ENCODE measurements around the gene STX17. TPM values are rescaled to one million over a fixed set of nuclear protein-coding genes. Genes with fewer than 3 reads are reported as not detected.

Gene STX17
- total RNA-seq, 1 donor from 2014 or later = 22.1 TPM

- peaks cover 16% of the 10 kb centered on the region for H3K4me1 Mint-ChIP-seq (ENCODE audit: low read depth)
- H3K27ac Mint-ChIP-seq = no peak overlapping the region
- DNase-seq (ENCODE audit: low spot score) = no peak
- intact Hi-C loops (cut with micrococcal nuclease) = no loop called here
- H3K4me3 Mint-ChIP-seq = no peak overlapping the region
- no peaks in the 10 kb centered on the region for H3K27me3 Mint-ChIP-seq (ENCODE audit: insufficient read depth)
- peaks cover 44% of the 10 kb centered on the region for H3K36me3 Mint-ChIP-seq (ENCODE audit: low read depth)
- peaks cover 3% of the 10 kb centered on the region for H3K9me3 Mint-ChIP-seq
Measured at GRCh38 chr9:99918134-99918533, 11.7 kb downstream of the STX17 start.

GRCh38 chr9:99919930-99920329, 13.5 kb downstream of the STX17 start:
- DNase-seq (ENCODE audit: low spot score) = no peak
- H3K27ac Mint-ChIP-seq = no peak overlapping the region
- peaks cover 22% of the 10 kb centered on the region for H3K4me1 Mint-ChIP-seq (ENCODE audit: low read depth)
- H3K4me3 Mint-ChIP-seq = no peak overlapping the region
- H3K9me3 Mint-ChIP-seq = peaks cover 7% of the 10 kb centered on the region
- H3K36me3 Mint-ChIP-seq (ENCODE audit: low read depth) = peaks cover 55% of the 10 kb centered on the region
- intact Hi-C loops (cut with micrococcal nuclease) = no loop called here
- H3K27me3 Mint-ChIP-seq (ENCODE audit: insufficient read depth) = no peaks in the 10 kb centered on the region

- intact Hi-C loops (cut with micrococcal nuclease) = no loop called here
Measured at GRCh38 chr9:99921875-99922710, 15.6 kb downstream of the STX17 start.

GRCh38 chr9:99922711-99923030, 16.2 kb downstream of the STX17 start:
- Mint-ChIP-seq H3K27me3 (ENCODE audit: insufficient read depth) (no peaks in the 10 kb centered on the region), H3K36me3 (ENCODE audit: low read depth) (peaks cover 59% of the 10 kb centered on the region), H3K27ac (no peak overlapping the region), H3K4me1 (ENCODE audit: low read depth) (peaks cover 22% of the 10 kb centered on the region), H3K9me3 (peaks cover 19% of the 10 kb centered on the region), H3K4me3 (no peak overlapping the region)
- DNase-seq (ENCODE audit: low spot score) = no peak
- intact Hi-C loops (cut with micrococcal nuclease) = no loop called here

More at GRCh38 chr9:99921875-99922710, 15.6 kb downstream of the STX17 start:
- H3K27me3 Mint-ChIP-seq (ENCODE audit: insufficient read depth) = no peaks in the 10 kb centered on the region
- H3K9me3 Mint-ChIP-seq = peaks cover 19% of the 10 kb centered on the region
- H3K36me3 Mint-ChIP-seq (ENCODE audit: low read depth) = peaks cover 61% of the 10 kb centered on the region
- H3K27ac Mint-ChIP-seq = no peak overlapping the region
- DNase-seq (ENCODE audit: low spot score) = no peak
- H3K4me1 Mint-ChIP-seq (ENCODE audit: low read depth) = peaks cover 22% of the 10 kb centered on the region
- H3K4me3 Mint-ChIP-seq = no peak overlapping the region

GRCh38 chr9:99925541-99925940, 19.1 kb downstream of the STX17 start:
- H3K9me3 Mint-ChIP-seq = peaks cover 19% of the 10 kb centered on the region
- H3K4me1 Mint-ChIP-seq (ENCODE audit: low read depth) = peaks cover 22% of the 10 kb centered on the region
- intact Hi-C loops (cut with micrococcal nuclease) = no loop called here
- no peak overlapping the region for H3K27ac Mint-ChIP-seq
- no peaks in the 10 kb centered on the region for H3K27me3 Mint-ChIP-seq (ENCODE audit: insufficient read depth)
- H3K4me3 Mint-ChIP-seq = no peak overlapping the region
- DNase-seq (ENCODE audit: low spot score) = no peak
- peaks cover 53% of the 10 kb centered on the region for H3K36me3 Mint-ChIP-seq (ENCODE audit: low read depth)

GRCh38 chr9:99929652-99930051, 23.2 kb downstream of the STX17 start:
- no peak overlapping the region for H3K4me3 Mint-ChIP-seq
- H3K4me1 Mint-ChIP-seq (ENCODE audit: low read depth) = no peaks in the 10 kb centered on the region
- H3K9me3 Mint-ChIP-seq = peaks cover 15% of the 10 kb centered on the region
- DNase-seq (ENCODE audit: low spot score) = no peak
- intact Hi-C loops (cut with micrococcal nuclease) = no loop called here
- H3K27ac Mint-ChIP-seq = no peak overlapping the region
- peaks cover 31% of the 10 kb centered on the region for H3K36me3 Mint-ChIP-seq (ENCODE audit: low read depth)
- no peaks in the 10 kb centered on the region for H3K27me3 Mint-ChIP-seq (ENCODE audit: insufficient read depth)

GRCh38 chr9:99931155-99931840, 24.8 kb downstream of the STX17 start:
- DNase-seq (ENCODE audit: low spot score) = no peak
- intact Hi-C loops (cut with micrococcal nuclease) = no loop called here
- H3K36me3 Mint-ChIP-seq (ENCODE audit: low read depth) = peaks cover 25% of the 10 kb centered on the region
- no peaks in the 10 kb centered on the region for H3K27me3 Mint-ChIP-seq (ENCODE audit: insufficient read depth)
- no peak overlapping the region for H3K27ac Mint-ChIP-seq
- peaks cover 4% of the 10 kb centered on the region for H3K9me3 Mint-ChIP-seq
- no peaks in the 10 kb centered on the region for H3K4me1 Mint-ChIP-seq (ENCODE audit: low read depth)
- H3K4me3 Mint-ChIP-seq = no peak overlapping the region

- Mint-ChIP-seq H3K27ac (no peak overlapping the region), H3K36me3 (ENCODE audit: low read depth) (peaks cover 18% of the 10 kb centered on the region), H3K27me3 (ENCODE audit: insufficient read depth) (no peaks in the 10 kb centered on the region), H3K9me3 (peaks cover 9% of the 10 kb centered on the region), H3K4me3 (no peak overlapping the region), H3K4me1 (ENCODE audit: low read depth) (no peaks in the 10 kb centered on the region)
- intact Hi-C loops (cut with micrococcal nuclease) = no loop called here
- DNase-seq (ENCODE audit: low spot score) = no peak
Measured at GRCh38 chr9:99936947-99937587, 30.6 kb downstream of the STX17 start.

- Mint-ChIP-seq H3K4me1 (ENCODE audit: low read depth) (no peaks in the 10 kb centered on the region), H3K27ac (no peak overlapping the region), H3K4me3 (no peak overlapping the region), H3K9me3 (peaks cover 3% of the 10 kb centered on the region), H3K36me3 (ENCODE audit: low read depth) (peaks cover 17% of the 10 kb centered on the region), H3K27me3 (ENCODE audit: insufficient read depth) (no peaks in the 10 kb centered on the region)
- intact Hi-C loops (cut with micrococcal nuclease) = no loop called here
- DNase-seq (ENCODE audit: low spot score) = no peak
Measured at GRCh38 chr9:99947395-99947794, 40.9 kb downstream of the STX17 start.

GRCh38 chr9:99948482-99948881, 42.0 kb downstream of the STX17 start:
- H3K4me3 Mint-ChIP-seq = no peak overlapping the region
- H3K27me3 Mint-ChIP-seq (ENCODE audit: insufficient read depth) = no peaks in the 10 kb centered on the region

GRCh38 chr9:99948896-99949295, 42.4 kb downstream of the STX17 start:
- Mint-ChIP-seq H3K36me3 (ENCODE audit: low read depth) (peaks cover 15% of the 10 kb centered on the region), H3K4me3 (no peak overlapping the region), H3K4me1 (ENCODE audit: low read depth) (no peaks in the 10 kb centered on the region), H3K27ac (no peak overlapping the region), H3K27me3 (ENCODE audit: insufficient read depth) (no peaks in the 10 kb centered on the region), H3K9me3 (no peaks in the 10 kb centered on the region)
- DNase-seq (ENCODE audit: low spot score) = no peak
- intact Hi-C loops (cut with micrococcal nuclease) = no loop called here

More at GRCh38 chr9:99948482-99948881, 42.0 kb downstream of the STX17 start:
- no peaks in the 10 kb centered on the region for H3K4me1 Mint-ChIP-seq (ENCODE audit: low read depth)
- DNase-seq (ENCODE audit: low spot score) = no peak
- peaks cover 17% of the 10 kb centered on the region for H3K36me3 Mint-ChIP-seq (ENCODE audit: low read depth)
- intact Hi-C loops (cut with micrococcal nuclease) = no loop called here
- H3K9me3 Mint-ChIP-seq = peaks cover 3% of the 10 kb centered on the region
- H3K27ac Mint-ChIP-seq = no peak overlapping the region

- Mint-ChIP-seq H3K4me1 (ENCODE audit: low read depth) (peaks cover 14% of the 10 kb centered on the region), H3K27ac (no peak overlapping the region), H3K27me3 (ENCODE audit: insufficient read depth) (no peaks in the 10 kb centered on the region), H3K9me3 (no peaks in the 10 kb centered on the region), H3K4me3 (no peak overlapping the region), H3K36me3 (ENCODE audit: low read depth) (peaks cover 24% of the 10 kb centered on the region)
- intact Hi-C loops (cut with micrococcal nuclease) = loop anchor here (2.0 to 10.0 kb wide), 3 partner anchors 47 to 261 kb away; partner anchors contain the start of gene STX17
- no peak for DNase-seq (ENCODE audit: low spot score)
Measured at GRCh38 chr9:99953861-99954507, 47.5 kb downstream of the STX17 start.

Measured in activated T-helper 1 cell treated with anti-CD3 and anti-CD28 coated beads, Interleukin-12 subunit alpha, Interleukin-12 subunit beta, Interleukin-2, Interleukin-4 antibody, amounts not matched to agents 30 ng/mL and 10 ng/mL and 1 ng/mL, durations not matched to agents 14 hours and 24 hours and 36 hours (primary cell).